ENCODE measurements around the gene ZMYND19.

ZMYND19 gene

GRCh38 chr9:137579259-137579604 lies 11.1 kb downstream of the ZMYND19 start:
- no peak for DNase-seq (ENCODE audit: low spot score)
- TF ChIP-seq CTCF (conservative IDR thresholded peaks at IDR 0.05; ENCODE audit: low read depth) = no peak; the same call in 1 of the 2 replicates
- H3K27ac ChIP-seq = peak overlapping the region; percentile 85
- POLR2A ChIA-PET (ENCODE audit: low non-redundant PET) = interaction anchor here (0.7 to 1.6 kb wide), 3 partner anchors 9 to 29 kb away, joined by 3 to 10 read pairs (median 5); partner anchors contain the start of gene PNPLA7
- CTCF ChIA-PET = interaction anchor here (0.5 to 6.2 kb wide), 11 partner anchors 11 to 305 kb away, joined by 3 to 48 read pairs (median 5); partner anchors contain the start of genes EHMT1, PNPLA7 and ZMYND19

DNA sequence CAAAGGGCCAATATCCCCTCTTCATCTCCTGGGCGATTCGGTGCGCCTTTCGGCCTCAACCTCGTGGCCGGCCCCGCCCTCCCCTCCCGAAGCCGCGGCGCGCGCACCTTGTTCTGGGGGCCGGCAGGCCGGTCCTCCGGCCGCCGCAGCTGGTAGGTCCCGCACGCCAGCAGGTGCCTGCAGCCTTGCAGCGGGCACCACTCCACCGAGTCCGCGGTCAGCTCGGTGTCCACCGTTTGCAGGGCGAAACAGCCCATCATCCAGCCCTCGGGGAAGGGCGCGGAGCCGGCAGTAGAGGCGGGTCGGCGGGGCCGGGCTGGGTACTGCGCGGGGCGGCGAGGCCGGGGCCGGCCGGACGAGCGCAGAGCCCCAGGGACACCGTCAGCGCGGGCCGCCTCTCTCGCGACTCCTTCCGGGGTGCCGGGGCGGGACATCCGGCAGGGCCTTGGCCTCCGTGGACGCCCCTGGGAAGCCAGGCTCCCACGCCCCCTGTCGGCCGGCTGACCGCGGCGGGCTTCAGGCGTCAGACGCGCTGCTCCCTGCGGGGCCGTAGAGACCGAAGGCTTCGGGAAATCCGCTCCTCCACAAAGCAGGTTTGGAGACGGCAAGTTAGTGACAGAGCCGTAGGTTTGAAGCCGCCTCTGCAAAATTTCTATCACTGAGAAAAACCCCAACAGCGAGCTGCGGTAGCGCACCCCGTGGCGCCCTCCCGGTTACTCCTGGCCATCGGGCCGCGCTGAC lies 11.6 kb downstream of the ZMYND19 start, which contains the start of gene DPH7:
DPH7 (minus strand) TSS at position 408 of the 741 bp plus-strand sequence; CDS start at position 260, 148 bp downstream.
- ChIA-PET POLR2A (ENCODE audit: low non-redundant PET) (interaction anchor here (1.6 kb wide), 1 partner anchor 12 kb away, joined by 5 read pairs; no protein-coding TSS in a partner anchor), CTCF (interaction anchor here (0.9 to 6.2 kb wide), 6 partner anchors 11 to 40 kb away, joined by 5 to 48 read pairs (median 6); partner anchors contain the start of genes EHMT1, PNPLA7 and ZMYND19)
- H3K27ac ChIP-seq = peak within 1 kb of the TSS; percentile 85

DNA sequence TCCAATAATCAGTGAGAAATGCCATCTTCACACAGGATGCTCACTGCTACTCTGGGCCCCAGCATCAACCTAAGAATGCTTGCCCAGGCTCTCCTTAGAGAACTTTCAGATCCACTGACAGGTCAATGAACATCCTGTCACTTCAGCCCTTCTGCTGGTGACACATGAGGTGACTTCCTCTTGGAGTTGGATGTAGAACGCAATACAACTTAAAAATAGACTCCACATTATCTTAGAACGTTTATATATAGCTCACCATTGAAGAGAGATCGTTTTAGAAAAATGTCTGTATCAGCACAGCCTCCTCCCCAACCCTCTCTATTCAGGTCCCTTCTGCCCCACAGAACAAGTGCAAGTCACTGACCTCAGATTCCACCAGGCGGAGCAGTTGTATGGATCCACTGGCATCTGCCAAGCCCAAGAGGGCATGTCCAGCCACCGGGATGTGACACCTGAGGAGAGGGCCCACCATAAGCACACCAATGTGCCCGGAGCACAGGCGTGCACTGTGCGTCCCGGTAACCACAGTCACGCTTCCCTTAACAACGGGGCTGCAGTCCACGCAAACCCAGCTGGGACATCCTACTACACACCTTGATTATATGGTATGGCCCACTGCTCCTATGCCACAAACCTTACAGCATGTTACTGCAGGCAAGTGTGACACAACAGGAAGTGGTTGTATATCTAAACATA lies 14.4 kb downstream of the ZMYND19 start:
- no peak for DNase-seq (ENCODE audit: low spot score)
- ChIA-PET POLR2A (ENCODE audit: low non-redundant PET) (no interaction called here), CTCF (interaction anchor here (0.6 kb wide), 2 partner anchors 57 to 716 kb away, joined by 3 read pairs; no protein-coding TSS in a partner anchor)
- no peak for TF ChIP-seq CTCF (conservative IDR thresholded peaks at IDR 0.05; ENCODE audit: low read depth)
- H3K27ac ChIP-seq = peak overlapping the region; percentile 42

More for the DNA sequence above, 11.6 kb downstream of the ZMYND19 start, which contains the start of gene DPH7:
- TF ChIP-seq CTCF (conservative IDR thresholded peaks at IDR 0.05; ENCODE audit: low read depth) = peak; percentile 100
- peak; percentile 98 for DNase-seq (ENCODE audit: low spot score)

DNA sequence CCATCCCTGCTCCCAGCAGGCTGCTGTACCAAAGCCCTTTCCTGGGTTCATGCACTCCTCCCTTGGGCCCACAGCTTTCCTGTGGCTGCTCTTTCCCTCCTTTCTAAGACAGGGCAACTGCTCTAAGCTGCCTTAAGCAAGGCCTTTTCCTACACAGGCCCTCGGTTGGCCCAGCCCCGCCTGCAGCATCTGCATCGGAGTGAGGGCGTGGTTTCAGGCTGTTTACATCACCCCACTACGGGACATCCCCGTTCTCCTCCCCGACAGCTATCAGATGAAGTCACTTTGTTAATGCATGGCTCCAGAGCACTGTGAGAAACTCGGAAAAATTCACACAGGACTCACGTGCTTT lies 15.0 kb downstream of the ZMYND19 start:
- no peak for DNase-seq (ENCODE audit: low spot score)
- ChIA-PET POLR2A (ENCODE audit: low non-redundant PET) (no interaction called here), CTCF (interaction anchor here (0.6 kb wide), 1 partner anchor 57 kb away, joined by 3 read pairs; no protein-coding TSS in a partner anchor)
- peak overlapping the region; percentile 33 for H3K27ac ChIP-seq
- TF ChIP-seq CTCF (conservative IDR thresholded peaks at IDR 0.05; ENCODE audit: low read depth) = no peak

DNA sequence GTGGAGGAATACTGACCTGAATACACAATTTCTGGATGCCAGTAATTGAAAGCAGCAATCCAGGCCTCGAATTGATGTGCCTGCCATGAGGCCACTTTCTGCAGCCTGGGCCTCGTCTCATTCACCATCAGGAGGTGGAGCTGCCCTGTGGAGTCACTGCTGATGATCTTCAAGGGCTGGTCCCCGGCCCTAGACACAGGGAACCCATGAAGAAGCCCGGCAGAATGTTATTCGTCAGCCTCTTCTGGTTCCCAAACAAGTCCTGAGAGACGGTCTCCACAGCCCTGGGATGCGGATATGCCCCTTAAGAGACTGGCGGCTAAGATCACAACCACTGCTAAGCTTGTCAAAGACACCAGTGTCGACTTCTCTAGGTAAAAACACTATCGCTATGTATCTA lies 16.1 kb downstream of the ZMYND19 start:
- H3K27ac ChIP-seq = peak overlapping the region; percentile 33
- DNase-seq (ENCODE audit: low spot score) = no peak
- ChIA-PET POLR2A (ENCODE audit: low non-redundant PET) (no interaction called here), CTCF (no interaction called here)
- TF ChIP-seq CTCF (conservative IDR thresholded peaks at IDR 0.05; ENCODE audit: low read depth) = no peak

- DNase-seq (ENCODE audit: low spot score) = no peak
- ChIA-PET POLR2A (ENCODE audit: low non-redundant PET) (no interaction called here), CTCF (no interaction called here)
- H3K27ac ChIP-seq = no peak overlapping the region
- TF ChIP-seq CTCF (conservative IDR thresholded peaks at IDR 0.05; ENCODE audit: low read depth) = no peak
Observed at GRCh38 chr9:137570566-137570965, 19.7 kb downstream of the ZMYND19 start.
